Mesenchymal stem cell (in vitro differentiated cells and primary cell): Measurements from ENCODE around the gene ZNF473.
"Not testable (repeated sequence)": the region's sequence is repeated elsewhere in the genome, so short reads cannot be mapped to it uniquely, and the experiment has no call there.

Experiments
- DNase-seq: peaks from one replicate; pipeline ENCODE4 v3.0.0-alpha.2; 2013
- H2AFZ ChIP-seq: one replicate; pipeline ENCODE4 v1.6.1; 2013; ENCODE audit warnings: low read depth, mild to moderate bottlenecking, control low read depth, inconsistent platforms, low read length, moderate library complexity
- H2AK5ac ChIP-seq: 2 replicates; pipeline ENCODE4 v1.6.1; 2013; ENCODE audit warnings: low read length, moderate library complexity, mild to moderate bottlenecking, inconsistent platforms; ENCODE audit not compliant: severe bottlenecking
- H2BK120ac ChIP-seq: one replicate; pipeline ENCODE4 v1.6.1; 2013; ENCODE audit warnings: low read depth, mild to moderate bottlenecking, inconsistent platforms, low read length, moderate library complexity
- H2BK12ac ChIP-seq, 2 experiments: one replicate each; pipeline ENCODE4 v1.6.1; 2013; ENCODE audit warnings: inconsistent platforms in 2 of 2, low read length in 2 of 2, mild to moderate bottlenecking in 2 of 2, moderate library complexity in 2 of 2, control low read depth in 1 of 2
- H2BK15ac ChIP-seq: one replicate; pipeline ENCODE4 v1.6.1; 2013; ENCODE audit warnings: mild to moderate bottlenecking, low read depth, inconsistent platforms; ENCODE audit not compliant: poor library complexity, severe bottlenecking
- H2BK5ac ChIP-seq: 2 replicates; pipeline ENCODE4 v1.6.1; 2013; ENCODE audit warnings: low read depth, mild to moderate bottlenecking, low read length, control low read depth, inconsistent platforms; ENCODE audit not compliant: poor library complexity, severe bottlenecking
- H3K14ac ChIP-seq, 2 experiments: one replicate each; pipeline ENCODE4 v1.6.1; 2013; ENCODE audit warnings: inconsistent platforms in 2 of 2, low read length in 2 of 2, control low read depth in 1 of 2, mild to moderate bottlenecking in 1 of 2, moderate library complexity in 1 of 2
- H3K18ac ChIP-seq, 2 experiments: one replicate each; pipeline ENCODE4 v1.6.1; 2013; ENCODE audit warnings: inconsistent platforms in 2 of 2, low read length in 2 of 2, control low read depth in 1 of 2, low read depth in 1 of 2, mild to moderate bottlenecking in 1 of 2
- H3K23ac ChIP-seq, 2 experiments: one replicate each; pipeline ENCODE4 v1.6.1; 2013; ENCODE audit warnings: inconsistent platforms in 2 of 2, low read length in 2 of 2, mild to moderate bottlenecking in 2 of 2, moderate library complexity in 2 of 2, control low read depth in 1 of 2
- H3K27ac ChIP-seq: 2 replicates; pipeline ENCODE4 v1.5.1; 2013; ENCODE audit warnings: mild to moderate bottlenecking, moderate library complexity, low read length, control low read depth, inconsistent platforms; ENCODE audit not compliant: poor library complexity, severe bottlenecking
- H3K27me3 ChIP-seq, 2 experiments: 2 replicates each; pipeline versions ENCODE4 v1.6.1 to v1.7.0; 2013; ENCODE audit warnings: low read length in 2 of 2, mild to moderate bottlenecking in 2 of 2, moderate library complexity in 2 of 2, control low read depth in 1 of 2, inconsistent platforms in 1 of 2; ENCODE audit not compliant: control insufficient read depth in 1 of 2, insufficient read depth in 1 of 2
- H3K36me3 ChIP-seq, 2 experiments: 2 replicates each; pipeline versions ENCODE4 v1.6.1 to v1.7.0; 2013; ENCODE audit warnings: low read length in 2 of 2, control low read depth in 1 of 2, inconsistent platforms in 1 of 2, low read depth in 1 of 2, mild to moderate bottlenecking in 1 of 2; ENCODE audit not compliant: insufficient read depth in 2 of 2, control insufficient read depth in 1 of 2
- H3K4ac ChIP-seq, 2 experiments: one replicate each; pipeline ENCODE4 v1.6.1; 2013; ENCODE audit warnings: inconsistent platforms in 2 of 2, low read length in 2 of 2, mild to moderate bottlenecking in 2 of 2, moderate library complexity in 2 of 2, control low read depth in 1 of 2, low read depth in 1 of 2
- H3K4me1 ChIP-seq: 2 replicates; pipeline ENCODE4 v1.6.1; 2013; ENCODE audit warnings: low read depth, low read length, control low read depth; ENCODE audit not compliant: control insufficient read depth, insufficient read depth
- H3K4me2 ChIP-seq: 2 replicates; pipeline ENCODE4 v1.6.1; 2013; ENCODE audit warnings: low read length, mild to moderate bottlenecking, inconsistent platforms; ENCODE audit not compliant: poor library complexity, severe bottlenecking
- H3K4me3 ChIP-seq, 2 experiments: 2 replicates each; pipeline versions ENCODE4 v1.5.1 to v1.7.0; 2013; ENCODE audit warnings: low read length in 2 of 2, mild to moderate bottlenecking in 2 of 2, control low read depth in 1 of 2, low read depth in 1 of 2; ENCODE audit not compliant: insufficient read depth in 1 of 2
- H3K79me1 ChIP-seq: replicated peaks from 2 replicates; pipeline ENCODE4 v1.6.1; 2013; ENCODE audit warnings: mild to moderate bottlenecking, control low read depth, low read length, inconsistent platforms; ENCODE audit not compliant: poor library complexity, severe bottlenecking
- H3K9ac ChIP-seq: 2 replicates; pipeline ENCODE4 v1.7.0; 2013; ENCODE audit warnings: mild to moderate bottlenecking, low read length, moderate library complexity
- H3K9me3 ChIP-seq: 2 replicates; pipeline ENCODE4 v1.7.0; 2013; ENCODE audit warnings: mild to moderate bottlenecking, low read length; ENCODE audit not compliant: control insufficient read depth
- H4K8ac ChIP-seq: one replicate; pipeline ENCODE4 v1.6.1; 2013; ENCODE audit warnings: inconsistent platforms, mild to moderate bottlenecking, low read length, moderate library complexity
- H4K91ac ChIP-seq: one replicate; pipeline ENCODE4 v1.6.1; 2013; ENCODE audit warnings: mild to moderate bottlenecking, low read length, inconsistent platforms
- WGBS: methylation state at CpG from one replicate; pipeline ENCODE4 v1.1.7; 2013; ENCODE audit warnings: mixed read lengths; 5-methylcytosine and 5-hydroxymethylcytosine counted together

The ZNF473 gene

GRCh38 chr19:50075076-50075475 lies 49.3 kb downstream of the ZNF473 start:
- H3K79me1 ChIP-seq, H3K23ac ChIP-seq, H3K14ac ChIP-seq, DNase-seq, H3K9me3 ChIP-seq, H3K36me3 ChIP-seq, H3K4me2 ChIP-seq, H2BK12ac ChIP-seq, H3K27ac ChIP-seq, H2BK120ac ChIP-seq, H2AK5ac ChIP-seq, H3K4ac ChIP-seq, H4K8ac ChIP-seq, H3K4me3 ChIP-seq, H3K9ac ChIP-seq, H3K18ac ChIP-seq, H3K4me1 ChIP-seq, H4K91ac ChIP-seq, H2BK15ac ChIP-seq, H2AFZ ChIP-seq, H2BK5ac ChIP-seq: not testable (repeated sequence)
- 17% methylated on average over 1 of the region's 8 CpGs for WGBS
- peaks cover 0 to 11% of the 10 kb centered on the region in 2 experiments for H3K27me3 ChIP-seq

DNA sequence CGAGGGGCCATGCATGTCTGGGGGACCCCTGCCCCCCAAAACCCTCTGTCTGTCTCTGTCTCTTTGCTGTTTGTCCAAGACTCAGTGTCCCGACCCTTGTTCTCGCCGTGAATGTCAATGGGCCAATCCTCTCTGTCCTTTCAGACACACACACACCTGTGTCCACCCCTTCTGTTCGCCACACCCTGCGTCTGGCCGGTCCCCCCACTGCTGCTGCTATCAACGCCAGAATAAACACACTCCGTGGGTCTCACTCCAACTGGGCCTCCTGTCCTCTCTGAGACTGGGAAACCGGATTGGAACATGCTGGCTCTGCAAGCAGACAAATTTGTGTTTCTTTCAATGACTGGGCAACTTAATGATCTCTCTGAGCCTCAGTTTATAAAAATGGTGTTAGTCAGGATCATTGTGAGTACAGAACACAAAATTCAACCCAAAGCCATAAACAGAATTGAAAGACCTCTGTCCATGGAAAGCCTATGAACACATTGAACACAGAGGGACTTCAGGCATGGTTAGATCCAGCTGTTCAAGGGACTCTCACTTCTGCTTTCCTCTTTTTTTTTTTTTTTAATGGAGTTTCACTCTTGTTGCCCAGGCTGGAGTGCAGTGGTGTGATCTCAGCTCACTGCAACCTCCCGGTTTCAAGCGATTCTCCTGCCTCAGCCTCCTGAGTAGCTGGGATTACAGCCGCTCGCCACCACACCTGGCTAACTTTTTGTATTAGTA lies 50.0 kb downstream of the ZNF473 start:
- H2BK5ac ChIP-seq, H2AK5ac ChIP-seq, H4K91ac ChIP-seq, H3K23ac ChIP-seq, H3K14ac ChIP-seq, DNase-seq, H3K18ac ChIP-seq, H3K79me1 ChIP-seq, H2AFZ ChIP-seq, H3K4me3 ChIP-seq, H3K9ac ChIP-seq, H2BK15ac ChIP-seq, H2BK12ac ChIP-seq, H3K36me3 ChIP-seq, H3K9me3 ChIP-seq, H3K27ac ChIP-seq, H2BK120ac ChIP-seq, H3K4ac ChIP-seq, H4K8ac ChIP-seq, H3K4me2 ChIP-seq, H3K4me1 ChIP-seq: not testable (repeated sequence)
- H3K27me3 ChIP-seq: peaks cover 0 to 11% of the 10 kb centered on the region in 2 experiments
- 97% methylated on average over 8 of the region's 14 CpGs for WGBS

- H2BK120ac ChIP-seq, H2BK5ac ChIP-seq, H2AK5ac ChIP-seq, H2BK15ac ChIP-seq, H3K14ac ChIP-seq, H3K4me2 ChIP-seq, H3K36me3 ChIP-seq, H3K27ac ChIP-seq, H3K79me1 ChIP-seq, H3K4me1 ChIP-seq, H3K18ac ChIP-seq, H2AFZ ChIP-seq, H3K9ac ChIP-seq, H3K23ac ChIP-seq, H3K4me3 ChIP-seq, H3K4ac ChIP-seq, H4K8ac ChIP-seq, DNase-seq, H3K27me3 ChIP-seq, H4K91ac ChIP-seq, H3K9me3 ChIP-seq, H2BK12ac ChIP-seq: not testable (repeated sequence)
- WGBS: 67% methylated on average over 5 of the region's 10 CpGs
These were observed 51.0 kb downstream of the ZNF473 start for GRCh38 chr19:50076581-50077355.

DNA sequence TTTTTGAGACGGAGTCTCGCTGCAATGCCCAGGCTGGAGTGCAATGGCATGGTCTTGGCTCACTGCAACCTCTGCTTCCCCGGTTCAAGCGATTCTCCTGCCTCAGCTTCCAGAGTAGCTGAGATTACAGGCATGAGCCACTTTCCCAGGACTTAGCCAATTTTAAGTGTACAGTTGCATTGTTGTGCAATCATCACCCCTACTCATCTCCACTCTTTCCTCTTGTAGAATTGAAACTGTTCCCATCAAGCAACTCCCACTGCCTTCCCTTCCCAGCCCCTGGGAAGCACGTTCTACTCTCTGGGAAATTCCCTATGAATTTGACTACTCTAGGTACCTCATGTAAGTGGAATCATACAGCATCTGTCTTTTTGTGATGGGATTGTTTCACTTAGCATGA lies 53.2 kb downstream of the ZNF473 start:
- H3K4me1 ChIP-seq, DNase-seq, H4K8ac ChIP-seq, H3K36me3 ChIP-seq, H3K9me3 ChIP-seq, H2BK15ac ChIP-seq, H3K9ac ChIP-seq, H3K14ac ChIP-seq, H3K4me3 ChIP-seq, H3K4ac ChIP-seq, H4K91ac ChIP-seq, H2BK5ac ChIP-seq, H3K18ac ChIP-seq, H2AK5ac ChIP-seq, H3K27me3 ChIP-seq, H3K23ac ChIP-seq, H2BK120ac ChIP-seq, H3K4me2 ChIP-seq, H3K27ac ChIP-seq, H2AFZ ChIP-seq, H2BK12ac ChIP-seq, H3K79me1 ChIP-seq: not testable (repeated sequence)
- 83% methylated on average over 2 of the region's 5 CpGs for WGBS
